Activated CD8-positive, alpha-beta T cell treated with anti-CD3 and anti-CD28 coated beads for 36 hours (primary cell): ENCODE measurements around the gene DPM3. TPM values are rescaled to one million over a fixed set of nuclear protein-coding genes. Genes with fewer than 3 reads are reported as not detected.

Source experiments
- ATAC-seq: fragments of 200-7000 bp; cut with Tn5 transposase; one replicate; pipeline ENCODE4 v1.10.0; 2021; ENCODE audit warnings: mild to moderate bottlenecking, moderate library complexity
- CTCF ChIA-PET: fragments of 350-600 bp; sonication (Branson Sonifier 250); formaldehyde crosslinking; loops from one replicate; lab custom pipeline; 2021; ENCODE audit warnings: antibody characterized with exemption; lab: Charles Lee
- POLR2A ChIA-PET: fragments of 350-600 bp; sonication (Branson Sonifier 250); formaldehyde crosslinking; loops from one replicate; lab custom pipeline; 2021; ENCODE audit warnings: antibody characterized with exemption; lab: Charles Lee
- DNase-seq: peaks from one replicate; pipeline ENCODE4 v3.0.0-alpha.2; 2020
- H3K27ac Mint-ChIP-seq: one replicate; pipeline ENCODE4 v1.8.0; 2021; ENCODE audit warnings: mild to moderate bottlenecking, mixed read lengths
- H3K27me3 Mint-ChIP-seq: one replicate; pipeline ENCODE4 v1.8.0; 2021; ENCODE audit warnings: mixed read lengths
- H3K36me3 Mint-ChIP-seq: one replicate; pipeline ENCODE4 v1.8.0; 2021; ENCODE audit warnings: low read depth, mixed read lengths
- H3K4me1 Mint-ChIP-seq: one replicate; pipeline ENCODE4 v1.8.0; 2021; ENCODE audit warnings: low read depth, mixed read lengths
- H3K4me3 Mint-ChIP-seq: one replicate; pipeline ENCODE4 v1.8.0; 2021; ENCODE audit warnings: mild to moderate bottlenecking, moderate library complexity, mixed read lengths
- H3K9me3 Mint-ChIP-seq: one replicate; pipeline ENCODE4 v1.8.0; 2021; ENCODE audit warnings: mixed read lengths
- intact Hi-C: fragments of 100-400 bp; cut with micrococcal nuclease; formaldehyde crosslinking; loops from one replicate; pipeline ENCODE4 v1.10.0; 2022
- total RNA-seq, 2 experiments: library from RNA; stranded (reverse); gene quantifications; one replicate each; pipeline ENCODE4 v1.2.3, GENCODE V29; 2021
- TF ChIP-seq, protein P1 (sequence below): fragments of 200-600 bp; IDR thresholded peaks from one replicate; pipeline ENCODE4 v1.8.0; 2022; ENCODE audit warnings: antibody characterized with exemption, mild to moderate bottlenecking

The DPM3 gene
- total RNA-seq, 2 experiments from 2014 or later, result 37.1 to 38.1 TPM

DNA sequence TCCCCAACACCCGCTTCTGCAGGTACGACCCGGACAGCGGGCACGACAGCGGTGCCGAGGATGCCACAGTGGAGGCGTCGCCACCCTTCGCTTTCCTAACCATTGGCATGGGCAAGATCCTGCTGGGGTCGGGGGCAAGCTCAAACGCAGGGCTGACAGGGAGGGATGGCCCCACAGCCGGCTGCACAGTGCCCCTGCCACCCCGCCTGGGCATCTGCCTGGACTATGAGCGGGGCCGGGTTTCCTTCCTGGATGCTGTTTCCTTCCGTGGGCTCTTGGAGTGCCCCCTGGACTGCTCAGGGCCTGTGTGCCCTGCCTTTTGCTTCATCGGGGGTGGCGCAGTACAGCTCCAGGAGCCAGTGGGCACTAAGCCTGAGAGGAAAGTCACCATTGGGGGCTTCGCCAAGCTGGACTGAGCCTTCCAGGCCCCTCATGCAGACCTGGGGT lies 43.5 kb upstream of the DPM3 start:
- Mint-ChIP-seq H3K36me3 (peaks cover 3% of the 10 kb centered on the region), H3K4me1 (no peaks in the 10 kb centered on the region), H3K27ac (no peak overlapping the region), H3K9me3 (no peaks in the 10 kb centered on the region), H3K4me3 (no peak overlapping the region), H3K27me3 (no peaks in the 10 kb centered on the region)
- CTCF ChIA-PET, result interaction anchor here (1.6 kb wide), 1 partner anchor 8 kb away, joined by 5 read pairs; no protein-coding TSS in a partner anchor
- DNase-seq (no peak), ATAC-seq (no peak)
- POLR2A ChIA-PET, result interaction anchor here (0.6 to 1.6 kb wide), 3 partner anchors 8 to 11 kb away, joined by 3 to 10 read pairs (median 6); no protein-coding TSS in a partner anchor
- intact Hi-C loops, result no loop called here
- TF ChIP-seq, protein P1, sequence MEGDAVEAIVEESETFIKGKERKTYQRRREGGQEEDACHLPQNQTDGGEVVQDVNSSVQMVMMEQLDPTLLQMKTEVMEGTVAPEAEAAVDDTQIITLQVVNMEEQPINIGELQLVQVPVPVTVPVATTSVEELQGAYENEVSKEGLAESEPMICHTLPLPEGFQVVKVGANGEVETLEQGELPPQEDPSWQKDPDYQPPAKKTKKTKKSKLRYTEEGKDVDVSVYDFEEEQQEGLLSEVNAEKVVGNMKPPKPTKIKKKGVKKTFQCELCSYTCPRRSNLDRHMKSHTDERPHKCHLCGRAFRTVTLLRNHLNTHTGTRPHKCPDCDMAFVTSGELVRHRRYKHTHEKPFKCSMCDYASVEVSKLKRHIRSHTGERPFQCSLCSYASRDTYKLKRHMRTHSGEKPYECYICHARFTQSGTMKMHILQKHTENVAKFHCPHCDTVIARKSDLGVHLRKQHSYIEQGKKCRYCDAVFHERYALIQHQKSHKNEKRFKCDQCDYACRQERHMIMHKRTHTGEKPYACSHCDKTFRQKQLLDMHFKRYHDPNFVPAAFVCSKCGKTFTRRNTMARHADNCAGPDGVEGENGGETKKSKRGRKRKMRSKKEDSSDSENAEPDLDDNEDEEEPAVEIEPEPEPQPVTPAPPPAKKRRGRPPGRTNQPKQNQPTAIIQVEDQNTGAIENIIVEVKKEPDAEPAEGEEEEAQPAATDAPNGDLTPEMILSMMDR, result no peak

DNA sequence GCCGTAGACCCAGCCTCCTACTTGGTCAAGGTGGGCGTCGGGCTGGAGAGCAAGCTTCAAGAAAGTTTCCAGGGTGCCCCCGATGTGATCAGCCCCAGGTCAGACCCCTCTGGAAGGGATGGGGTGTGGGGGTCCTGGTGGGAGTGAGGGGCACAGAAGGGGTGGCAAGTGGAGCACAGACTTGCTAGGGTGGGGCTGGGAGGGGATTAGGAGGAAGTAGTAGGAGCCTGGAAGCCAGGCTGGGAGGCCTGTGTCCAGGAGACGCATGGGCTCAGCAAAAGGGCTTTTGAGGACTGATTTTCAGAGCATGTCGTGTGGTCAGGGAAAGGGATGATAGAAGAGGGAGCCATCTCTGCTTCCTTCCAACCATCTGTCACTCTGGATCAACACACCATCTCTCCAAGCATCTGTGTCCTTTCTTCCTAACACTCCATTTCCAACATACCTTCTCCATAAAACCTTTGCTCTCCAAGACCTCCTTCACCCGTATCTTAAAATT lies 41.8 kb upstream of the DPM3 start:
- H3K36me3 Mint-ChIP-seq, result peaks cover 11% of the 10 kb centered on the region
- ChIA-PET POLR2A (no interaction called here), CTCF (interaction anchor here (1.3 to 2.5 kb wide), 2 partner anchors 9 to 12 kb away, joined by 4 to 7 read pairs; partner anchors contain the start of gene KRTCAP2)
- ATAC-seq (no peak), DNase-seq (no peak)
- no peaks in the 10 kb centered on the region for H3K27me3 Mint-ChIP-seq
- no peaks in the 10 kb centered on the region for H3K9me3 Mint-ChIP-seq
- intact Hi-C loops, result no loop called here
- no peak overlapping the region for H3K4me3 Mint-ChIP-seq
- H3K4me1 Mint-ChIP-seq, result no peaks in the 10 kb centered on the region
- TF ChIP-seq, protein P1, result no peak
- H3K27ac Mint-ChIP-seq, result no peak overlapping the region

DNA sequence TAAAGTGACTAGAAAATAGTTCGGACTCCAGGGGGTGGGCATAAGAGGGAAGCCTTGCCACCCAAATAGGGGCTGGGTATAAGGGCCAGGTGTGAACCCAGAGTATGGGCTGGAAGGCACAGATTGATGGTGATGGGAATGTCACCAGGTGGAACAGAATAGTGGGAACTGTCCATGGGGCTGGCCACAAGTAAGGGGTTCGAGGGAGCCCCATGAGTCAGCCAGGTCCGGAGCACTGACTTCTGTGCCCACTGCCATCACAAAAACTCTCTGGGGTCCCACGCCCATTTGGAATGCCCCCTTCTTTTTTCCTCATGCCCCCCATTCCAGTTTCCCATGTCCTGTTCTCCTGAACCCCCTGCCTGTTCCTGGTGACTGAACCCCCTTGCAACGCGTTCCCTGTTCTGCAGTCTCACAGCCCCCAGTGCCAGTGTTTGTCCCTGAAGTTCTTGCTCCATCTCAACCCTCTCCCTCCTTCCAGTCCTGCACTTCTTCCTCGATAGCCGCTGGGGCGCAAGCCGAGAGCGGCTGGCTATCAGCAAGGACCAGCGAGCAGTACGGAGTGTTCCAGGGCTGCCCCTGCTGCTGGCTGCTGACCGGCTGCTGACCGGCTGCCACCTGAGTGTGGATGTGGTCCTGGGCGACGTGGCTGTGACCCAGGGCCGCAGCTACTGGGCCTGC lies 41.2 kb upstream of the DPM3 start:
- H3K4me3 Mint-ChIP-seq, result no peak overlapping the region
- TF ChIP-seq, protein P1, result no peak
- no peaks in the 10 kb centered on the region for H3K27me3 Mint-ChIP-seq
- no peak for DNase-seq
- ChIA-PET POLR2A (interaction anchor here (0.7 kb wide), 1 partner anchor 1031 kb away, joined by 3 read pairs; no protein-coding TSS in a partner anchor), CTCF (interaction anchor here (1.3 to 2.5 kb wide), 2 partner anchors 8 to 12 kb away, joined by 4 to 7 read pairs; partner anchors contain the start of gene KRTCAP2)
- ATAC-seq, result no peak
- H3K9me3 Mint-ChIP-seq, result no peaks in the 10 kb centered on the region
- peaks cover 11% of the 10 kb centered on the region for H3K36me3 Mint-ChIP-seq
- H3K4me1 Mint-ChIP-seq, result peaks cover 5% of the 10 kb centered on the region
- intact Hi-C loops, result no loop called here
- H3K27ac Mint-ChIP-seq, result no peak overlapping the region

DNA sequence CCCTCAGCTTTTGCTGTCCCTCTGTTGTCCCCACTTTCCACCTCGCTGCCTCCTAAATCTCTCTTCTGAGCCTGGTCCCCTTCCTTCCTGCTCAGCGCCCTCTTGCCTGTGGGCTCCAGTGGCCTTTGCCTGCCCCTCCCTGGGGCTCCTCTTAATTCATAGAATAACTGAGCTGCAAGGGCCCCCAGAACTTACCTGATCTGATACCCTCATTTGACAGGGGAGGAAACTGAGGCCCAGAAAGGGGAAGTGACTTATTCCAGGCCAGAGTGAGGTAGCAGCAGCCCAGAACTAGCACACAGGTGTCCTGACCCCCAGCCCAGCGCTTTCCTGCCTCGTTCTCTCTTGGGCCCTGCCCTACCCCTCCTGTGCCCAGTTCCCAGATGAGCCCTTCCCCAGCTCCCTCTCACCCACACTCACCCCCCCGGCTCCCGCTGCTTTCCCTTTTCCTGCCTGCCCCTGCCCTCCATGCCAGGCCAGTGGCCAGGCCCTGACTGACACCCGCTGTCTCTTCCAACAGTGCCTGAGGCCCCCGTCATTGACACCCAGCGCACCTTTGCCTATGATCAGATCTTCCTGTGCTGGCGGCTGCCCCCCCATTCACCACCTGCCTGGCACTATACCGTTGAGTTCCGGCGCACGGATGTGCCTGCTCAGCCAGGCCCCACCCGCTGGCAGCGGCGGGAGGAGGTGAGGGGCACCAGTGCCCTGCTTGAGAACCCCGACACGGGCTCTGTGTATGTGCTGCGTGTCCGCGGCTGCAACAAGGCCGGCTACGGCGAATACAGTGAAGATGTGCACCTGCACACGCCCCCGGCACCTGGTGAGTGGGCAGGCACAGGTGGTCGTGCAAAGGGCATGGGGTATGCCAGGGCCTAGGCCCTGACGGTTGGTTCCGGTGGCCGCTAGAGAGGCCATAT lies 39.0 kb upstream of the DPM3 start:
- H3K4me1 Mint-ChIP-seq, result peaks cover 17% of the 10 kb centered on the region
- H3K4me3 Mint-ChIP-seq, result no peak overlapping the region
- POLR2A ChIA-PET, result no interaction called here
- H3K9me3 Mint-ChIP-seq, result no peaks in the 10 kb centered on the region
- ATAC-seq, result no peak
- CTCF ChIA-PET, result interaction anchor here (0.6 kb wide), 1 partner anchor 14 kb away, joined by 4 read pairs; no protein-coding TSS in a partner anchor
- H3K36me3 Mint-ChIP-seq, result peaks cover 11% of the 10 kb centered on the region
- TF ChIP-seq, protein P1, result no peak
- intact Hi-C loops, result loop anchor here (5.0 kb wide), 1 partner anchor 48 kb away; no protein-coding TSS in a partner anchor
- no peak for DNase-seq
- no peak overlapping the region for H3K27ac Mint-ChIP-seq
- no peaks in the 10 kb centered on the region for H3K27me3 Mint-ChIP-seq
